HG03280 (cell line): ENCODE results near the gene PRAMEF10.
"Not testable (repeated sequence)": the region's sequence is repeated elsewhere in the genome, so short reads cannot be mapped to it uniquely, and the experiment has no call there.

Experiments used
- ATAC-seq: cut with Tn5 transposase; IDR thresholded peaks from one replicate; pipeline ENCODE4 v1.9.1; 2021; ENCODE audit warnings: mild to moderate bottlenecking, moderate library complexity; ENCODE audit not compliant: unreplicated experiment

The PRAMEF10 gene, protein sequence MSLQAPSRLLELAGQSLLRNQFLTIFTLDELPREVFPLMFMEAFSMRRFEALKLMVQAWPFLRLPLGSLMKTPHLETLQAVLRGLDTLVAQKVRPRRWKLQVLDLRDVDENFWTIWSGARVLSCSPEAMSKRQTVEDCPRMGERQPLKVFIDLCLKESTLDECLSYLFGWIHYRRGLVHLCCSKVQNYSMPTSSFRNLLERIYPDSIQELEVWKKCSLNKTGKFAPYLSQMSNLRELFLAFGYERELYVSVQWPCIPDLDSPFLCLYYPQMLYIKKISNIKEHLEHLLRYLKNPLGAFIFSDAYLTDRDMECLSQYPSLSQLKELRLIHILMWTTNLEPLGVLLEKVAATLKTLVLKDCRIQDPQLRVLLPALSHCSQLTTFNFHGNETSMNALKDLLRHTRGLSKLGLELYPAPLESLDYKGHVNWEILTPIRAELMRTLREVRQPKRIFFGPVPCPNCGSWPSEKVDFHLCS

DNA sequence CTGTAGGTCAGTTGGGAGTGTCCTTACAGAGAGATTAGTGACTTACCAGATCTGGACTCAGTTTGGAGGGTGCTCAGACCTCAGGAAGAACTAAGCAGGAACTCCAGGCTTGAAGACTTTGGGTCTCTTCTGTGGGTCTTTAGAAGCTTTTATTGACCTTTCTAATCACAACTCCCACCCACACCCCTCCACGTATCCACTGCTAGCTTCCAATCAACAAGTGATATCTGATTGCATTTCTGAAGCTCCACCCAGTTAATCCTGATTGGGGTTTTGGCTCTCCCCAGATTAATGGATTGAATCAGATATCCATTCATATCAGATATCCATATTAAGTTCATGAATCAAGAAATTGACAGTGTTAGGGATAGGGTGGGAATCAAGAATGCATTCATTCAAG lies at the start of gene PRAMEF10:
Gene PRAMEF10 (minus strand): TSS at position 101 of the 400 bp plus-strand sequence. CDS start 2,423 bp downstream, outside the sequence.
- not testable (repeated sequence) for ATAC-seq

DNA sequence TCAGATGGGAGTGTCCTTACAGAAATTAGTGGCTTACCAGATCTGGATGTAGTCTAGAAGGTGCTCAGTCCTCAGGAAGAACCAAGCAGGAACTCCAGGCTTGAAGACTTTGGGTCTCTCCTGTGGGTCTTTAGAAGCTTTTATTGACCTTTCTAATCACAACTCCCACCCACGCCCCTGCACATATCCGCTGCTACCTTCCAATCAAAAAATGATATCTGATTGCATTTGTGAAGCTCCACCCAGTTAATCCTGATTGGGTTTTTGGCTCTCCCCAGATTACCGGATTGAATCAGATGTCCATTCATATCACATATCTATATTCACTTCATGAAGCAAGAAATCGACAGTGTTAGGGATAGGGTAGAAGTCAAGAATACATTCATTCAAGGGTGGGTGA lies 49.4 kb upstream of the PRAMEF10 start, which contains the start of gene PRAMEF6:
Gene PRAMEF6 (minus strand): TSS at position 101 of the 400 bp plus-strand sequence. CDS start 5,062 bp downstream, outside the sequence.
- not testable (repeated sequence) for ATAC-seq

GRCh38 chr1:12924368-12924767 lies 26.3 kb upstream of the PRAMEF10 start:
- ATAC-seq: not testable (repeated sequence)

DNA sequence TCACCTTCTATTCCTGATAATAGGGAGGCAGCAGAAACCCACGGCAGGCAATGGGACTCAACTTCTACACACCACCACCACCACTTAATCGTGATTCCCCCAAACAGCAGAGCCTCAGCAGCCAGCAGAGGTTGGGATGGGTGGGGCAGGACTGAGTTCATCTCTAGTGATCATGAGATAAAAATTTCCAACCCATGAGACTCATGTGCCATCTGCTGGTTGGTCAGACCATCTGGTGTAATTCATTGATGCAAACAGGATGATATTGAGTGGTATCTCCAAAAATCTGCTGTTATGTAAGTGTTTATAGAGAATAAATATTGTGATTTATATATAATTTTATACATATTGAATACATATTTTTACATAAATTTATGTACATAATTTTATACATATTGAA lies 23.7 kb upstream of the PRAMEF10 start:
- ATAC-seq: not testable (repeated sequence)

DNA sequence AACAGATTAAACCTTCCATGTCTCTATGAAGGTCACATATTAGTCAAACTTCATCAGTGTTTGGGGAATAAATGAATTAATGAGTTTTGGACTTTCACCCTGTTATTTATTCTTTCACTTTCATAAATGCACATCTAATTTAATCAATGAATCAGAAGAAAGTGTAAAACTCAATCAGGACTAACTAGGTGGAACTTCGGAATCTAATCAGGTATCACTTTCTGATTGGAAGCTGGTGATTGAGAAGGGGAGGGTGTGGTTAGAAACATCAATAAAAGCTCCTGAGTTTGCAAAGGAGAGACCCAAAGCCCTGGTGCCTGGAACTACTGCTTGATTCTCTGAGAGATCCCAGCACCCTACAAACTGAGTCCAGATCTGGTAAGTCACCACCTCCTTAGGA lies 18.2 kb upstream of the PRAMEF10 start, which contains the start of gene PRAMEF7:
Gene PRAMEF7 (plus strand): TSS at position 301 of the 400 bp plus-strand sequence. CDS start 1,083 bp downstream, outside the sequence.
- ATAC-seq: not testable (repeated sequence)

GRCh38 chr1:12903793-12904572 lies 5.9 kb upstream of the PRAMEF10 start:
- ATAC-seq: not testable (repeated sequence)

- not testable (repeated sequence) for ATAC-seq
Measured at GRCh38 chr1:12899186-12899585, 1.1 kb upstream of the PRAMEF10 start.

- not testable (repeated sequence) for ATAC-seq
Measured at GRCh38 chr1:12886101-12886500, 12.0 kb downstream of the PRAMEF10 start, which contains the start of gene PRAMEF4. PRAMEF4 (minus strand) TSS chr1:12886201; CDS start chr1:12883394, 2,807 bp downstream.

GRCh38 chr1:12878453-12878852 lies 19.6 kb downstream of the PRAMEF10 start:
- not testable (repeated sequence) for ATAC-seq

GRCh38 chr1:12863131-12863880 lies 34.8 kb downstream of the PRAMEF10 start:
- not testable (repeated sequence) for ATAC-seq

DNA sequence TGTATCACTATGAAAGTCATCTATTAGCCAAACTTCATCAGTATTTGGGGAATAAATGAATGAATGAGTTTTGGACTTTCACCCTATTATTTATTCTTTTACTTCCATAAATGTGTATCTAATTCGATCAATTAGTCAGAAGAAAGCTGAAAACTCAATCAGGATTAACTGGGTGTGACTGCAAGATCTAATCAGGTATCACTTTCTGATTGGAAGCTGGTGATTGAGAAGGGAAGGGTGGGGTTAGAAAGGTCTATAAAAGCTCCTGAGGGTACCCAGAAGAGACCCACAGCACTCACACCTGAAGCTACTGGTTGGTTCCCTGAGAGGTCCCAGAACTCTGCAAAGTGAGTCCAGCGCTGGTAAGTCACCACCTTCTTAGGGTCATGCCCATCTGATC lies 41.3 kb downstream of the PRAMEF10 start, which contains the start of gene PRAMEF2:
Gene PRAMEF2 (plus strand): TSS at position 301 of the 400 bp plus-strand sequence. CDS start 1,924 bp downstream, outside the sequence.
- not testable (repeated sequence) for ATAC-seq

- ATAC-seq: no peak
Measured at GRCh38 chr1:12851779-12852178, 46.3 kb downstream of the PRAMEF10 start.

GRCh38 chr1:12848620-12849019 lies 49.5 kb downstream of the PRAMEF10 start, which contains the start of gene HNRNPCL1:
HNRNPCL1 (minus strand) TSS chr1:12848720; CDS start chr1:12848289, 431 bp downstream.
- ATAC-seq: not testable (repeated sequence)
